Neutrophil (primary cell): ENCODE data around the gene MOB2.

Source experiments
- H3K27ac ChIP-seq: fragments of 200-600 bp; sonication (generic); 2 replicates; pipeline ENCODE4 v1.5.1; 2016; ENCODE audit warnings: mild to moderate bottlenecking, moderate library complexity
- H3K27me3 ChIP-seq: fragments of 200-600 bp; sonication (generic); 2 replicates; pipeline ENCODE4 v1.6.0; 2016; ENCODE audit warnings: mild to moderate bottlenecking
- H3K36me3 ChIP-seq: fragments of 200-600 bp; sonication (generic); 2 replicates; pipeline ENCODE4 v1.5.1; 2017
- H3K4me1 ChIP-seq, 2 experiments: fragments of 200-600 bp in 1 of 2; sonication (generic) in 1 of 2; 1 replicate in 1 of 2; 2 replicates in 1 of 2; pipeline versions ENCODE4 v1.5.1 to v1.6.1; 2013 to 2016; ENCODE audit warnings: low read depth in 1 of 2, low read length in 1 of 2, mild to moderate bottlenecking in 1 of 2, moderate library complexity in 1 of 2; ENCODE audit not compliant: control insufficient read depth in 1 of 2, insufficient read depth in 1 of 2
- H3K4me3 ChIP-seq, 2 experiments: fragments of 200-600 bp in 1 of 2; sonication (generic) in 1 of 2; 1 replicate in 1 of 2; 2 replicates in 1 of 2; pipeline ENCODE4 v1.5.1; 2013 to 2016; ENCODE audit warnings: low read depth in 1 of 2, low read length in 1 of 2, mild to moderate bottlenecking in 1 of 2, moderate library complexity in 1 of 2
- H3K9me3 ChIP-seq: fragments of 200-600 bp; sonication (generic); 2 replicates; pipeline ENCODE4 v1.5.1; 2016
- CTCF ChIP-seq: fragments of 200-600 bp; sonication (generic); IDR thresholded peaks from 2 replicates; pipeline ENCODE4 v1.5.1; 2016; ENCODE audit warnings: antibody characterized with exemption

MOB2 gene

GRCh38 chr11:1447845-1448825 lies 38.4 kb downstream of the MOB2 start:
- H3K36me3 ChIP-seq: no peaks in the 10 kb centered on the region
- no peak overlapping the region for H3K27ac ChIP-seq
- H3K4me3 ChIP-seq: no peak overlapping the region
- no peaks in the 10 kb centered on the region for H3K4me1 ChIP-seq
- no peaks in the 10 kb centered on the region for H3K9me3 ChIP-seq
- no peak for TF ChIP-seq CTCF
- H3K27me3 ChIP-seq: peaks cover 6% of the 10 kb centered on the region

GRCh38 chr11:1446623-1447022 lies 40.0 kb downstream of the MOB2 start:
- Histone ChIP-seq H3K27ac (no peak overlapping the region), H3K9me3 (no peaks in the 10 kb centered on the region), H3K27me3 (no peaks in the 10 kb centered on the region), H3K4me3 (no peak overlapping the region), H3K4me1 (no peaks in the 10 kb centered on the region), H3K36me3 (no peaks in the 10 kb centered on the region)
- no peak for TF ChIP-seq CTCF

DNA sequence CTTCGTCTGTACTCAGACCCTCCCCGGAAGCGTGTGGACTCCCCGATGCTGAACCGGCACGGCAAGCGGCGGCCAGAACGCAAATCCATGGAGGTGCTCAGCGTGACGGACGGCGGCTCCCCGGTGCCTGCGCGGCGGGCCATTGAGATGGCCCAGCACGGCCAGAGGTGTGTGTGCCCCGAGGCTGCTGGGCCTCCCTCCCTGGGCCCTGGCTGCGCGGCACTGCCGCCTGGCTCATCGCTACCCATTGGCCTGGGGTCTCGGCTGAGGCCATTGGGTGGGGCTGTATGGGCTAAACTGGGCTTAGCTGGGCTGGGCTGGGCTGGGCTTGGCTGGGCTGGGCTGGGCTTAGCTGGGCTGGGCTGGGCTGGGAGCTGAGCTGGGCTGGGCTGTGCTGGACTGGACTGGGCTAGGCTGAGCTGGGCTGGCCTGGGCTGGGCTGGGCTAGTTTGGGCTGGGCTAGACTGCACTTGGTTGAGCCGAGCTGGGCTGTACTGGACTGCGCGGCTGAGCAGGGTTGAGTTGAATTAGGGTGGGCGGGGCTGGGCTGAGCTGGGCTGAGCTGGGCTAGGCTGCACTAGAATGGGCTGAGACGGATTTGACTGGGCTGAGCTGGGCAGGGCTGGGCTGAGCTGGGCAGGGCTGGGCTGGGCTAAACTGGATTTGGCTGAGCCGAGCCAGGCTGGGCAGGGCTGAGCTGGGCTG lies 40.7 kb downstream of the MOB2 start:
- no peak for TF ChIP-seq CTCF
- no peak overlapping the region for H3K27ac ChIP-seq
- H3K4me3 ChIP-seq: no peak overlapping the region
- H3K4me1 ChIP-seq: no peaks in the 10 kb centered on the region
- no peaks in the 10 kb centered on the region for H3K9me3 ChIP-seq
- no peaks in the 10 kb centered on the region for H3K36me3 ChIP-seq
- no peaks in the 10 kb centered on the region for H3K27me3 ChIP-seq

DNA sequence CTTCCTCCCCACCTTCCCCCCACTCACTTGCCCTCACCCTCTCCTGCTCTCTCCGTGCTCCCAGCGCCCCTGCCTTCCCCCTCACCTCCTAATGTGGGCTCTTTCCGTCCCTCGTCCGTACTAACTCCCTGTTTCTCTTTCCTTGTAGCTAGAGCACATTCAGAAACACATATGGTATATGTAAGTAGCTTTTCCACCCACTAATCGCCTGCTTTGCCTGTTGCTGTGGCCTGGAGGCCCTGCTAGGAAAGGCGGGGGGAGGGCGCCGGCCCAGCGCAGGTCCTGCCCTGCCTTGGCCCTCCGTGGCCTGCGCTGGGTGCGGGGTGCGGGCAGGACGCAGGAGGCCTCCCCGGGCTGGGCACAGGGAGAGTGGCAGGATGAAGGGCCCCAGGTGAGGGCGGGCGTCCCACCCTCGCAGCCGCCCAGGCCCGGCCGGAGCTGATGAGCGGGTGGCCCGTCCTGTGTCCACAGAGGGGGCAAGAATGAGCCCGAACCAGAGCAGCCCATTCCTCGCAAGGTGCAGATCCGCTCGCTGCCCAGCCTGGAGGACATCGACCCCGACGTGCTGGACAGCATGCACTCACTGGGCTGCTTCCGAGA lies 41.7 kb downstream of the MOB2 start:
- Histone ChIP-seq H3K36me3 (no peaks in the 10 kb centered on the region), H3K9me3 (no peaks in the 10 kb centered on the region), H3K27ac (no peak overlapping the region), H3K27me3 (no peaks in the 10 kb centered on the region), H3K4me1 (no peaks in the 10 kb centered on the region), H3K4me3 (no peak overlapping the region)
- no peak for TF ChIP-seq CTCF

DNA sequence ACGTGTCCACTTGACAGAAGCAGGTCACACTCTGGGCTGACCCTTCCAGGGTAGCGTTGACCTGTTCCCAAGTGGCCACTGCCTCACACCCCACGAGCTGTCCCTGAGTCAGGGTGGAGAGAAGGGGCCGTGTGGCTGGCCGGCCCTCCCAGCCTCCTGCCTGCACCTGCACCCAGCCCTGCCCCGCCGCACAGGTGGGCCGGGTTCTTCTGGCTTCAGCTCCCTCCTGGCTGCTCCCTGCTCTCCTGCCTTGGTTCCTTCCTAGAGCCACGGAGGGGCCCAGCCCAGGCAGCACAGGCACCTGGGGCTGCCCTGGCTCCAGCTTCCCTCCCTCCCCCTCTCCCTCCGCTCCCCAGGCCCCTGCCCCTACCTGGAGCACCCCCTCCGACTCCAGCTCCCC lies 42.3 kb downstream of the MOB2 start:
- no peaks in the 10 kb centered on the region for H3K36me3 ChIP-seq
- H3K27me3 ChIP-seq: no peaks in the 10 kb centered on the region
- H3K9me3 ChIP-seq: no peaks in the 10 kb centered on the region
- no peaks in the 10 kb centered on the region for H3K4me1 ChIP-seq
- no peak overlapping the region for H3K27ac ChIP-seq
- TF ChIP-seq CTCF: no peak
- H3K4me3 ChIP-seq: no peak overlapping the region
